Renal cortex interstitium (tissue), 15 donors: Measurements from ENCODE around the gene PRDX3. TPM values are rescaled to one million over a fixed set of nuclear protein-coding genes. Genes with fewer than 3 reads are reported as not detected.

Source experiments
- DNase-seq, 11 donors: peaks; one replicate each; pipeline ENCODE4 v3.0.0-alpha.2; 2013; ENCODE audit warnings: low read depth in 9 of 11, low spot score in 4 of 11; ENCODE audit errors: extremely low read depth in 1 of 11
- long read RNA-seq, 16 experiments: transcript quantifications; one replicate each; lab custom pipeline, GENCODE V29; 2026
- polyA plus RNA-seq, 3 donors: library from polyadenylated mRNA; unstranded; fragments of 120-200 nt; gene quantifications; one replicate each; pipeline ENCODE4 v1.2.1, GENCODE V29; 2013; ENCODE audit not compliant: insufficient read length in 3 of 3

PRDX3 gene
- 100 to 1,000 TPM; 257 to 303 (median 270) TPM for polyA plus RNA-seq
- long read RNA-seq, donor 1, transcript PRDX3-201 (7 exons, 1,591 nt), result major isoform, 107 of 120 reads
- long read RNA-seq, donor 1, partial matches to known transcripts, result 10 of 120 reads
- long read RNA-seq, donor 1, other reads (novel, unspliced or antisense), result 0 of 120 reads
- long read RNA-seq, donor 2, transcript PRDX3-201 (7 exons, 1,591 nt), result major isoform, 101 of 121 reads
- long read RNA-seq, donor 2, partial matches to known transcripts, result 17 of 121 reads
- long read RNA-seq, donor 2, other reads (novel, unspliced or antisense), result 0 of 121 reads
- long read RNA-seq, donor 3, transcript PRDX3-201 (7 exons, 1,591 nt), result major isoform, 230 of 255 reads
- long read RNA-seq, donor 3, partial matches to known transcripts, result 22 of 255 reads
- long read RNA-seq, donor 3, other reads (novel, unspliced or antisense), result 0 of 255 reads
- long read RNA-seq, donor 4, transcript PRDX3-201 (7 exons, 1,591 nt), result major isoform, 128 of 153 reads
- long read RNA-seq, donor 4, partial matches to known transcripts, result 19 of 153 reads
- long read RNA-seq, donor 4, other reads (novel, unspliced or antisense), result 5 of 153 reads
- long read RNA-seq, donor 5, result 0 reads
- long read RNA-seq, donor 6, transcript PRDX3-201 (7 exons, 1,591 nt), result major isoform, 127 of 145 reads
- long read RNA-seq, donor 6, partial matches to known transcripts, result 14 of 145 reads
- long read RNA-seq, donor 6, other reads (novel, unspliced or antisense), result 0 of 145 reads
- long read RNA-seq, donor 7, transcript PRDX3-201 (7 exons, 1,591 nt), result major isoform, 186 of 203 reads
- long read RNA-seq, donor 7, partial matches to known transcripts, result 15 of 203 reads
- long read RNA-seq, donor 7, other reads (novel, unspliced or antisense), result 0 of 203 reads
- long read RNA-seq, donor 8, transcript PRDX3-203 (2 exons, 2,277 nt), result minor isoform, 9 of 302 reads
- long read RNA-seq, donor 8, transcript PRDX3-201 (7 exons, 1,591 nt), result major isoform, 242 of 302 reads
- long read RNA-seq, donor 8, partial matches to known transcripts, result 45 of 302 reads
- long read RNA-seq, donor 8, other reads (novel, unspliced or antisense), result 6 of 302 reads
- long read RNA-seq, donor 9, transcript PRDX3-201 (7 exons, 1,591 nt), result major isoform, 126 of 144 reads
- long read RNA-seq, donor 9, transcript PRDX3-203 (2 exons, 2,277 nt), result minor isoform, 6 of 144 reads
- long read RNA-seq, donor 9, partial matches to known transcripts, result 12 of 144 reads
- long read RNA-seq, donor 9, other reads (novel, unspliced or antisense), result 0 of 144 reads
- long read RNA-seq, donor 10, transcript PRDX3-201 (7 exons, 1,591 nt), result major isoform, 197 of 262 reads
- long read RNA-seq, donor 10, partial matches to known transcripts, result 62 of 262 reads
- long read RNA-seq, donor 10, other reads (novel, unspliced or antisense), result 0 of 262 reads
- long read RNA-seq, donor 11, transcript PRDX3-201 (7 exons, 1,591 nt), result major isoform, 121 of 144 reads
- long read RNA-seq, donor 11, partial matches to known transcripts, result 21 of 144 reads
- long read RNA-seq, donor 11, other reads (novel, unspliced or antisense), result 0 of 144 reads
- long read RNA-seq, donor 12, transcript PRDX3-201 (7 exons, 1,591 nt), result major isoform, 60 of 64 reads
- long read RNA-seq, donor 12, partial matches to known transcripts, result 0 of 64 reads
- long read RNA-seq, donor 12, other reads (novel, unspliced or antisense), result 0 of 64 reads
- long read RNA-seq, donor 13, result 0 reads
- long read RNA-seq, donor 14, transcript PRDX3-201 (7 exons, 1,591 nt), result major isoform, 137 of 151 reads
- long read RNA-seq, donor 14, transcript PRDX3-203 (2 exons, 2,277 nt), result minor isoform, 7 of 151 reads
- long read RNA-seq, donor 14, partial matches to known transcripts, result 7 of 151 reads
- long read RNA-seq, donor 14, other reads (novel, unspliced or antisense), result 0 of 151 reads
- long read RNA-seq, donor 15, transcript PRDX3-201 (7 exons, 1,591 nt), result major isoform, 65 of 79 reads
- long read RNA-seq, donor 15, partial matches to known transcripts, result 11 of 79 reads
- long read RNA-seq, donor 15, other reads (novel, unspliced or antisense), result 0 of 79 reads
- long read RNA-seq, donor 16, transcript PRDX3-201 (7 exons, 1,591 nt), result major isoform, 425 of 527 reads
- long read RNA-seq, donor 16, transcript PRDX3-203 (2 exons, 2,277 nt), result minor isoform, 11 of 527 reads
- long read RNA-seq, donor 16, partial matches to known transcripts, result 79 of 527 reads
- long read RNA-seq, donor 16, other reads (novel, unspliced or antisense), result 12 of 527 reads

- peak; percentile 76 to 91 (median 87) for DNase-seq
Observed at GRCh38 chr10:119178372-119179119, at the start of gene PRDX3. Gene PRDX3, minus strand, starts transcription at chr10:119178812. Its CDS starts 22 bp downstream, at chr10:119178790.

GRCh38 chr10:119227825-119228224, 49.2 kb upstream of the PRDX3 start:
- DNase-seq, result no peak

GRCh38 chr10:119225083-119225658, 46.6 kb upstream of the PRDX3 start:
- DNase-seq, result no peak

GRCh38 chr10:119222966-119223386, 44.4 kb upstream of the PRDX3 start:
- no peak for DNase-seq

- DNase-seq, result no peak
Observed at GRCh38 chr10:119222537-119222936, 43.9 kb upstream of the PRDX3 start.

- no peak for DNase-seq
Observed at GRCh38 chr10:119221666-119222065, 43.1 kb upstream of the PRDX3 start.

GRCh38 chr10:119221201-119221600, 42.6 kb upstream of the PRDX3 start:
- DNase-seq, result no peak

- DNase-seq, result no peak
Observed at GRCh38 chr10:119219871-119220270, 41.3 kb upstream of the PRDX3 start.

GRCh38 chr10:119217991-119218490, 39.4 kb upstream of the PRDX3 start:
- DNase-seq, result no peak

- DNase-seq, result no peak
Observed at GRCh38 chr10:119217401-119217800, 38.8 kb upstream of the PRDX3 start.

- no peak for DNase-seq
Observed at GRCh38 chr10:119216127-119216526, 37.5 kb upstream of the PRDX3 start.

GRCh38 chr10:119215371-119215770, 36.8 kb upstream of the PRDX3 start:
- no peak for DNase-seq

GRCh38 chr10:119211625-119212441, 33.2 kb upstream of the PRDX3 start:
- no peak for DNase-seq

GRCh38 chr10:119211176-119211575, 32.6 kb upstream of the PRDX3 start:
- DNase-seq, result no peak

GRCh38 chr10:119210633-119211032, 32.0 kb upstream of the PRDX3 start:
- DNase-seq, result no peak
